Smooth muscle cell (in vitro differentiated cells): ENCODE measurements around the gene LRCH1. TPM values are rescaled to one million over a fixed set of nuclear protein-coding genes. Genes with fewer than 3 reads are reported as not detected.

Experiments
- DNase-seq: peaks from one replicate; lab custom pipeline; 2025; ENCODE audit not compliant: unreplicated experiment; lab: John Stamatoyannopoulos, UW
- H2AFZ ChIP-seq: fragments of 200-600 bp; sonication (generic); 2 replicates; pipeline ENCODE4 v1.6.0; 2016; ENCODE audit warnings: antibody characterized with exemption, low read depth, mild to moderate bottlenecking
- H3F3A ChIP-seq: fragments of 200-600 bp; sonication (generic); 2 replicates; pipeline ENCODE4 v1.6.0; 2017; ENCODE audit warnings: antibody characterized with exemption, low read depth
- H3K27ac ChIP-seq: fragments of 200-600 bp; sonication (generic); 2 replicates; pipeline ENCODE4 v1.5.1; 2016; ENCODE audit warnings: low read depth, mild to moderate bottlenecking
- H3K27me3 ChIP-seq: fragments of 200-600 bp; sonication (generic); 2 replicates; pipeline ENCODE4 v1.6.1; 2016; ENCODE audit warnings: low read depth, mild to moderate bottlenecking
- H3K36me3 ChIP-seq: fragments of 200-600 bp; sonication (generic); 2 replicates; pipeline ENCODE4 v1.5.1; 2016; ENCODE audit warnings: low read depth
- H3K4me1 ChIP-seq: fragments of 200-600 bp; sonication (generic); 2 replicates; pipeline ENCODE4 v1.5.1; 2016; ENCODE audit warnings: low read depth
- H3K4me2 ChIP-seq: fragments of 200-600 bp; sonication (generic); 2 replicates; pipeline ENCODE4 v1.6.0; 2016; ENCODE audit warnings: mild to moderate bottlenecking
- H3K4me3 ChIP-seq: fragments of 200-600 bp; sonication (generic); 2 replicates; pipeline ENCODE4 v1.5.1; 2016; ENCODE audit warnings: mild to moderate bottlenecking
- H3K79me2 ChIP-seq: fragments of 200-600 bp; sonication (generic); 2 replicates; pipeline ENCODE4 v1.6.0; 2016; ENCODE audit warnings: low read depth, mild to moderate bottlenecking
- H3K9ac ChIP-seq: fragments of 200-600 bp; sonication (generic); 2 replicates; pipeline ENCODE4 v1.6.0; 2016; ENCODE audit warnings: low read depth
- H3K9me3 ChIP-seq: fragments of 200-600 bp; sonication (generic); replicated peaks from 2 replicates; pipeline ENCODE4 v1.5.1; 2016; ENCODE audit warnings: low read depth
- H4K20me1 ChIP-seq: fragments of 200-600 bp; sonication (generic); 2 replicates; pipeline ENCODE4 v1.6.0; 2016; ENCODE audit warnings: low read depth
- CTCF ChIP-seq: fragments of 200-600 bp; sonication (generic); IDR thresholded peaks from 2 replicates; pipeline ENCODE4 v1.5.1; 2017; ENCODE audit warnings: borderline replicate concordance, mild to moderate bottlenecking, antibody characterized with exemption; ENCODE audit not compliant: insufficient read depth, poor library complexity, severe bottlenecking
- WGBS: methylation state at CpG from one replicate; pipeline ENCODE4 v1.1.7; 2016; ENCODE audit warnings: low lambda C conversion rate; 5-methylcytosine and 5-hydroxymethylcytosine counted together
- polyA plus RNA-seq: library from polyadenylated mRNA; unstranded; fragments of >200 nt; fragmentation: Nextera tagmentation; extraction: Ambion mirVana; gene quantifications from 2 replicates; pipeline ENCODE4 v1.2.1, GENCODE V29; 2016
- total RNA-seq: library from RNA; depleted of rRNA; stranded (reverse); fragments of >200 nt; gene quantifications from 2 replicates; pipeline ENCODE4 v1.2.3, GENCODE V29; 2014

Gene LRCH1
- total and polyA plus RNA-seq, 2 experiments from 2014 or later: 9.4 to 27.7 TPM

- H3K27ac ChIP-seq: no peak overlapping the region
- no peak for DNase-seq
- H4K20me1 ChIP-seq: no peaks in the 10 kb centered on the region
- no peak overlapping the region for H3K4me3 ChIP-seq
- H3K4me2 ChIP-seq: no peak overlapping the region
- H3K9ac ChIP-seq: no peak overlapping the region
- no peaks in the 10 kb centered on the region for H3K79me2 ChIP-seq
- no peaks in the 10 kb centered on the region for H3F3A ChIP-seq
- H3K9me3 ChIP-seq: no peaks in the 10 kb centered on the region
- H3K4me1 ChIP-seq: no peaks in the 10 kb centered on the region
- no peak for TF ChIP-seq CTCF
- 99% methylated on average over 4 of the region's 4 CpGs for WGBS
- H2AFZ ChIP-seq: no peak overlapping the region
- no peaks in the 10 kb centered on the region for H3K27me3 ChIP-seq
- H3K36me3 ChIP-seq: peaks cover 14% of the 10 kb centered on the region
Observed at GRCh38 chr13:46745706-46746105, 192.7 kb downstream of the LRCH1 start.

- peaks cover 6% of the 10 kb centered on the region for H3K36me3 ChIP-seq
- H3K27ac ChIP-seq: no peak overlapping the region
- H3K4me1 ChIP-seq: no peaks in the 10 kb centered on the region
- H3K4me3 ChIP-seq: no peak overlapping the region
- H3K4me2 ChIP-seq: no peak overlapping the region
- no peaks in the 10 kb centered on the region for H4K20me1 ChIP-seq
- no peak overlapping the region for H2AFZ ChIP-seq
- 93% methylated on average over 8 of the region's 8 CpGs for WGBS
- no peaks in the 10 kb centered on the region for H3K79me2 ChIP-seq
- no peak for DNase-seq
- no peaks in the 10 kb centered on the region for H3F3A ChIP-seq
- TF ChIP-seq CTCF: no peak
- no peaks in the 10 kb centered on the region for H3K27me3 ChIP-seq
- no peaks in the 10 kb centered on the region for H3K9me3 ChIP-seq
- H3K9ac ChIP-seq: no peak overlapping the region
Observed at GRCh38 chr13:46747031-46747820, 194.3 kb downstream of the LRCH1 start.

GRCh38 chr13:46748300-46748699 is 195.3 kb downstream of the LRCH1 start:
- Histone ChIP-seq H2AFZ (no peak overlapping the region), H3K36me3 (peaks cover 6% of the 10 kb centered on the region), H3K4me2 (no peak overlapping the region), H3K4me1 (no peaks in the 10 kb centered on the region), H3K27me3 (no peaks in the 10 kb centered on the region), H3K4me3 (no peak overlapping the region), H3K27ac (no peak overlapping the region), H3K9ac (no peak overlapping the region), H3K79me2 (no peaks in the 10 kb centered on the region), H4K20me1 (no peaks in the 10 kb centered on the region), H3F3A (no peaks in the 10 kb centered on the region), H3K9me3 (no peaks in the 10 kb centered on the region)
- TF ChIP-seq CTCF: no peak
- DNase-seq: no peak
- WGBS: 28% methylated on average over 4 of the region's 4 CpGs

GRCh38 chr13:46749951-46750350 is 197.0 kb downstream of the LRCH1 start:
- no peaks in the 10 kb centered on the region for H3K4me1 ChIP-seq
- no peak overlapping the region for H3K9ac ChIP-seq
- H3K36me3 ChIP-seq: peaks cover 6% of the 10 kb centered on the region
- H3K9me3 ChIP-seq: no peaks in the 10 kb centered on the region
- WGBS: 97% methylated on average over 2 of the region's 2 CpGs
- no peaks in the 10 kb centered on the region for H3K79me2 ChIP-seq
- DNase-seq: no peak
- no peaks in the 10 kb centered on the region for H3K27me3 ChIP-seq
- no peak for TF ChIP-seq CTCF
- H3K4me3 ChIP-seq: no peak overlapping the region
- no peaks in the 10 kb centered on the region for H4K20me1 ChIP-seq
- no peak overlapping the region for H2AFZ ChIP-seq
- H3F3A ChIP-seq: no peaks in the 10 kb centered on the region
- H3K27ac ChIP-seq: no peak overlapping the region
- no peak overlapping the region for H3K4me2 ChIP-seq
